MCF 10A (cell line): Measurements from ENCODE around the gene NUP214. TPM values are rescaled to one million over a fixed set of nuclear protein-coding genes. Genes with fewer than 3 reads are reported as not detected.
"Not testable (repeated sequence)": the region's sequence is repeated elsewhere in the genome, so short reads cannot be mapped to it uniquely, and the experiment has no call there.

Experiments used
- BruUV-seq: library from RNA; stranded (reverse); fragments of 400-500 nt; replicated peaks from 2 replicates; lab custom pipeline; 2021; lab: Mats Ljungman, UMichigan
- CTCF ChIA-PET: fragments of 300-600 bp; sonication (Branson Sonifier 250); formaldehyde crosslinking; extraction: SDS; loops from one replicate; lab custom pipeline; 2021; ENCODE audit warnings: antibody characterized with exemption, inconsistent platforms; lab: Yijun Ruan, JAX
- POLR2A ChIA-PET: fragments of 300-600, 350-650 bp; sonication (Branson Sonifier 250); formaldehyde crosslinking; extraction: SDS; loops from one replicate; lab custom pipeline; 2020; ENCODE audit warnings: antibody characterized with exemption, inconsistent platforms; lab: Yijun Ruan, JAX
- DNase-seq: peaks from one replicate; pipeline ENCODE4 v3.0.0-alpha.2; 2018; ENCODE audit not compliant: unreplicated experiment
- H3K27ac Mint-ChIP-seq: one replicate; pipeline ENCODE4 v1.8.0; 2022; ENCODE audit warnings: mild to moderate bottlenecking, low read depth, mixed read lengths; ENCODE audit not compliant: unreplicated experiment
- H3K27me3 Mint-ChIP-seq: one replicate; pipeline ENCODE4 v1.8.0; 2022; ENCODE audit warnings: mixed read lengths; ENCODE audit not compliant: insufficient read depth, unreplicated experiment
- H3K36me3 Mint-ChIP-seq: one replicate; pipeline ENCODE4 v1.8.0; 2022; ENCODE audit warnings: mild to moderate bottlenecking, moderate library complexity, mixed read lengths; ENCODE audit not compliant: insufficient read depth, unreplicated experiment
- H3K4me1 Mint-ChIP-seq: one replicate; pipeline ENCODE4 v1.8.0; 2022; ENCODE audit warnings: mixed read lengths; ENCODE audit not compliant: insufficient read depth, unreplicated experiment
- H3K4me3 Mint-ChIP-seq: one replicate; pipeline ENCODE4 v1.8.0; 2022; ENCODE audit warnings: mild to moderate bottlenecking, moderate library complexity, mixed read lengths; ENCODE audit not compliant: unreplicated experiment
- H3K9me3 Mint-ChIP-seq: one replicate; pipeline ENCODE4 v1.8.0; 2022; ENCODE audit warnings: mixed read lengths; ENCODE audit not compliant: unreplicated experiment
- intact Hi-C: fragments of 100-400 bp; cut with micrococcal nuclease; formaldehyde crosslinking; loops from 2 replicates; pipeline ENCODE4 v1.14.1; 2022
- total RNA-seq: library from RNA; stranded (reverse); gene quantifications from 2 replicates; pipeline ENCODE4 v1.2.3, GENCODE V29; 2022
- TF ChIP-seq, protein P1 (sequence below): fragments of 200-600 bp; IDR thresholded peaks from one replicate; pipeline ENCODE4 v1.8.0; 2022; ENCODE audit warnings: antibody characterized with exemption, mild to moderate bottlenecking; ENCODE audit not compliant: unreplicated experiment

NUP214 gene
- total RNA-seq, 1 experiment from 2014 or later: 41.8 TPM

DNA sequence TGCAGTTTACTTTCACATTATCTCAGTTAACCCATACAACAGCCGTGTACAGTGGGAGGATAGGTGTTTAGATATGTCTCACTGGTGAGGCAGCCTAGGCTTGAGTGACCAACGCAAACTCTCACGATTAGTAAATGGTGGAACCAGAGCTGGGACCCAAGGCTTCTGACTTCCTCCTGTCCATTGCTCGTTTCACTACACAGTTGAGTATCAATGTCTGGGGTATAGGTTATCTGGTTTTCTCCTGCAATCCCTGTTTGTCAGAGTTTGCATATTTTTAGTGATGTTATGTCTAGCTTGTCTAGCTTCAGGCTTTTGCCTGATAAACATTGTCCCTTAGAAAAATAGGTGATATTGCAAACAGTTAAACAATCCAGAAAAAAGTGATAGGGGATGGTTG, 62.6 kb downstream of the NUP214 start:
- H3K36me3 Mint-ChIP-seq: peaks cover 67% of the 10 kb centered on the region
- TF ChIP-seq, protein P1, sequence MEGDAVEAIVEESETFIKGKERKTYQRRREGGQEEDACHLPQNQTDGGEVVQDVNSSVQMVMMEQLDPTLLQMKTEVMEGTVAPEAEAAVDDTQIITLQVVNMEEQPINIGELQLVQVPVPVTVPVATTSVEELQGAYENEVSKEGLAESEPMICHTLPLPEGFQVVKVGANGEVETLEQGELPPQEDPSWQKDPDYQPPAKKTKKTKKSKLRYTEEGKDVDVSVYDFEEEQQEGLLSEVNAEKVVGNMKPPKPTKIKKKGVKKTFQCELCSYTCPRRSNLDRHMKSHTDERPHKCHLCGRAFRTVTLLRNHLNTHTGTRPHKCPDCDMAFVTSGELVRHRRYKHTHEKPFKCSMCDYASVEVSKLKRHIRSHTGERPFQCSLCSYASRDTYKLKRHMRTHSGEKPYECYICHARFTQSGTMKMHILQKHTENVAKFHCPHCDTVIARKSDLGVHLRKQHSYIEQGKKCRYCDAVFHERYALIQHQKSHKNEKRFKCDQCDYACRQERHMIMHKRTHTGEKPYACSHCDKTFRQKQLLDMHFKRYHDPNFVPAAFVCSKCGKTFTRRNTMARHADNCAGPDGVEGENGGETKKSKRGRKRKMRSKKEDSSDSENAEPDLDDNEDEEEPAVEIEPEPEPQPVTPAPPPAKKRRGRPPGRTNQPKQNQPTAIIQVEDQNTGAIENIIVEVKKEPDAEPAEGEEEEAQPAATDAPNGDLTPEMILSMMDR: no peak
- no peak for DNase-seq
- no TSS peak for BruUV-seq
- no peaks in the 10 kb centered on the region for H3K9me3 Mint-ChIP-seq
- ChIA-PET CTCF (interaction anchor here (1.4 kb wide), 1 partner anchor 149 kb away, joined by 3 read pairs; no protein-coding TSS in a partner anchor), POLR2A (no interaction called here)
- H3K4me3 Mint-ChIP-seq: no peak overlapping the region
- H3K4me1 Mint-ChIP-seq: peaks cover 17% of the 10 kb centered on the region
- H3K27me3 Mint-ChIP-seq: no peaks in the 10 kb centered on the region
- peak overlapping the region; percentile 41 for H3K27ac Mint-ChIP-seq
- intact Hi-C loops: no loop called here

DNA sequence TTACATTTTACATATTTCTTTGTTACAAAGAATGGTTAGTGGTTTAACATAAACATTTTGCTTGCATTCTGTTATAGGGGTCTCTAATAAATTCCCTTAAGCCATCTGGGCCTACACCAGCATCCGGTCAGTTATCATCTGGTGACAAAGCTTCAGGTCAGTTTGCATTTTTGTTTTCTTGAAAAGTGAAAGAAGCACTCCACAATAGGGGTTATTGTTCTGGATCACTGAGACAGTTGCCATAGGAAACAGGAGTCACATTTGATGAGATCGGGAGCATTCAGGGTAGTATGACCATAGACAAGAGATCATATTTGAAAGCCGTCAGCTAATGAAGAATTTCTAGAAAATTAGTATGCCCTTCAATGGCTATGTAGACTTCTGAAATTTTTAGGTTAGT, 63.6 kb downstream of the NUP214 start:
- TF ChIP-seq, protein P1: no peak
- Mint-ChIP-seq H3K4me3 (no peak overlapping the region), H3K36me3 (peaks cover 75% of the 10 kb centered on the region), H3K27ac (no peak overlapping the region), H3K9me3 (no peaks in the 10 kb centered on the region), H3K4me1 (peaks cover 17% of the 10 kb centered on the region), H3K27me3 (no peaks in the 10 kb centered on the region)
- DNase-seq: no peak
- intact Hi-C loops: no loop called here
- POLR2A ChIA-PET: interaction anchor here (0.6 kb wide), 1 partner anchor 83 kb away, joined by 3 read pairs; no protein-coding TSS in a partner anchor
- BruUV-seq: no TSS peak
- CTCF ChIA-PET: interaction anchor here (1.0 to 1.4 kb wide), 3 partner anchors 10 to 148 kb away, joined by 3 to 4 read pairs (median 3); no protein-coding TSS in a partner anchor

DNA sequence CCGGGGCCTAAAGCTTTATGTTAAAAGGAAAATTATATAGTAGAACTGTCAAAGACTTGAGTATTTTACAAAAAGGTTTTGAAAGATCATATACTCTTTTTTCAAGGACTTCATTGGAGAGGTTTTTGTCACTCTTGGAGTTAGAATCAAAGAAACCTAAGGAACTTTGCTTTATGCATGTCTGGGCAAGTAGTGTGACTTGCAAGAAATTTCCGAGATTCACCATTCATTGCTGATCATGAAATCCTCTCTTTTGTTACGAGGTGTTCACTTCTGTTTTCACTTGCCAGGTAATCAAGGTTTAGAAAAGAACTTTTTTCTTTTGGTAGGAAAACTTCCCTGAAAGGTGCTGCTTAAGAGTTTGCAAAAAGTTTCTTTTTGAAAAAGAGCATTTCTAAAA, 64.8 kb downstream of the NUP214 start:
- DNase-seq: peak; percentile 14
- H3K9me3 Mint-ChIP-seq: no peaks in the 10 kb centered on the region
- peak overlapping the region; percentile 35 for H3K4me3 Mint-ChIP-seq
- ChIA-PET POLR2A (interaction anchor here (0.6 to 1.0 kb wide), 3 partner anchors 10 to 460 kb away, joined by 3 to 7 read pairs (median 3); partner anchors contain the start of gene NUP214), CTCF (interaction anchor here (0.6 to 1.9 kb wide), 3 partner anchors 10 to 14 kb away, joined by 3 to 6 read pairs (median 3); no protein-coding TSS in a partner anchor)
- peaks cover 76% of the 10 kb centered on the region for H3K36me3 Mint-ChIP-seq
- BruUV-seq: no TSS peak
- TF ChIP-seq, protein P1: no peak
- H3K27me3 Mint-ChIP-seq: no peaks in the 10 kb centered on the region
- peak overlapping the region; percentile 87 for H3K27ac Mint-ChIP-seq
- H3K4me1 Mint-ChIP-seq: peaks cover 17% of the 10 kb centered on the region
- intact Hi-C loops: no loop called here

DNA sequence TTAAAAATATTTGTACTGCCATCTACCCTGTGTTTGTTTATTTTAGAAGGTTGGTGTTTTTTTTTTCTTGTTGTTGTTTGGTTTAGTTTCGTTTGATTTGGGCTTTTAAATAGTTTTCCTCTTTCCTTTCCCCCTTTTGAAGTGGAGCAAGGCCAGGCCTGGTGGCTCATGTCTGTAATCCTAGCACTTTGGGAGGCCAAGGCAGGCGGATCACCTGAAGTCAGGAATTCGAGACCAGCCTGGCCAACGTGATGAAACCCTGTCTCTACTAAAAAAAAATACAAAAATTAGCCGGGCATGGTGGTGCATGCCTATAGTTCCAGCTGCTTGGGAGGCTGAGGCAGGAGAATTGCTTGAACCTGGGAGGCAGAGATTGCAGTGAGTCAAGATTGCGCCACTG, 65.6 kb downstream of the NUP214 start:
- H3K36me3 Mint-ChIP-seq: peaks cover 76% of the 10 kb centered on the region
- DNase-seq, intact Hi-C loops, H3K9me3 Mint-ChIP-seq, H3K27me3 Mint-ChIP-seq, H3K4me3 Mint-ChIP-seq, BruUV-seq: not testable (repeated sequence)
- CTCF ChIA-PET: interaction anchor here (1.9 to 2.0 kb wide), 2 partner anchors 9 to 146 kb away, joined by 6 to 7 read pairs; no protein-coding TSS in a partner anchor
- peaks cover 17% of the 10 kb centered on the region for H3K4me1 Mint-ChIP-seq
- POLR2A ChIA-PET: interaction anchor here (0.7 kb wide), 2 partner anchors 9 to 47 kb away, joined by 3 to 4 read pairs; no protein-coding TSS in a partner anchor
- peak overlapping the region; percentile 87 for H3K27ac Mint-ChIP-seq
